Epithelial cell of proximal tubule (primary cell): ENCODE results near the gene P2RX4. TPM values are rescaled to one million over a fixed set of nuclear protein-coding genes. Genes with fewer than 3 reads are reported as not detected.

Source experiments
- DNase-seq: peaks from one replicate; pipeline ENCODE4 v3.0.0-alpha.2; 2011; ENCODE audit warnings: low read depth
- H3K4me3 ChIP-seq: 2 replicates; pipeline ENCODE4 v1.5.1; 2011; ENCODE audit warnings: low read depth, mild to moderate bottlenecking, low read length
- total RNA-seq: library from RNA; depleted of rRNA; stranded (reverse); fragments of >200 nt; gene quantifications from 2 replicates; pipeline ENCODE4 v1.2.3, GENCODE V29; 2015
- TF ChIP-seq, protein P1 (sequence below): conservative IDR thresholded peaks from 2 replicates; pipeline ENCODE4 v1.5.1; 2012; ENCODE audit warnings: low read depth, mild to moderate bottlenecking, low read length

Gene P2RX4
- total RNA-seq, 1 donor from 2014 or later: 62.6 TPM

DNA sequence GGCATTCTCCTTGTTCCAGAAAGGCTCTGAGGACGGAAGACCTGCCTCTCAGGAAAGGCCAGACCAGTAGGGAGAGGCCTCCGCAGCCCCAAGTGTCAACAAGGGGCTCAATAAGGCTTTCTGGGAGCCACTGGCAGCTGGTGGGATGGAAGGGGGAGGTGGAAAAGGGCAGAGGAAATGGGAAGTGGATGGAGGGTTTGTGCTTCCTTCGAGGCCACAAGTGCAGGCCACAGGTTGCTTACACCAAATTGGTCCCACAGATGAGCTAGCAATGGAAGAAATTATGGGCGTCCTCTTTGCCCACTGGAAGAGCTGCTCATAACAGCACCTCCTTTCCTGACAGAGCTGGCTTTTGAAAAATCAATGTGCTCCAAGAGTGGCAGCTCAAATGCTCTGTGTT, 28.2 kb downstream of the P2RX4 start:
- H3K4me3 ChIP-seq: no peak overlapping the region
- TF ChIP-seq, protein P1, sequence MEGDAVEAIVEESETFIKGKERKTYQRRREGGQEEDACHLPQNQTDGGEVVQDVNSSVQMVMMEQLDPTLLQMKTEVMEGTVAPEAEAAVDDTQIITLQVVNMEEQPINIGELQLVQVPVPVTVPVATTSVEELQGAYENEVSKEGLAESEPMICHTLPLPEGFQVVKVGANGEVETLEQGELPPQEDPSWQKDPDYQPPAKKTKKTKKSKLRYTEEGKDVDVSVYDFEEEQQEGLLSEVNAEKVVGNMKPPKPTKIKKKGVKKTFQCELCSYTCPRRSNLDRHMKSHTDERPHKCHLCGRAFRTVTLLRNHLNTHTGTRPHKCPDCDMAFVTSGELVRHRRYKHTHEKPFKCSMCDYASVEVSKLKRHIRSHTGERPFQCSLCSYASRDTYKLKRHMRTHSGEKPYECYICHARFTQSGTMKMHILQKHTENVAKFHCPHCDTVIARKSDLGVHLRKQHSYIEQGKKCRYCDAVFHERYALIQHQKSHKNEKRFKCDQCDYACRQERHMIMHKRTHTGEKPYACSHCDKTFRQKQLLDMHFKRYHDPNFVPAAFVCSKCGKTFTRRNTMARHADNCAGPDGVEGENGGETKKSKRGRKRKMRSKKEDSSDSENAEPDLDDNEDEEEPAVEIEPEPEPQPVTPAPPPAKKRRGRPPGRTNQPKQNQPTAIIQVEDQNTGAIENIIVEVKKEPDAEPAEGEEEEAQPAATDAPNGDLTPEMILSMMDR: no peak
- no peak for DNase-seq

DNA sequence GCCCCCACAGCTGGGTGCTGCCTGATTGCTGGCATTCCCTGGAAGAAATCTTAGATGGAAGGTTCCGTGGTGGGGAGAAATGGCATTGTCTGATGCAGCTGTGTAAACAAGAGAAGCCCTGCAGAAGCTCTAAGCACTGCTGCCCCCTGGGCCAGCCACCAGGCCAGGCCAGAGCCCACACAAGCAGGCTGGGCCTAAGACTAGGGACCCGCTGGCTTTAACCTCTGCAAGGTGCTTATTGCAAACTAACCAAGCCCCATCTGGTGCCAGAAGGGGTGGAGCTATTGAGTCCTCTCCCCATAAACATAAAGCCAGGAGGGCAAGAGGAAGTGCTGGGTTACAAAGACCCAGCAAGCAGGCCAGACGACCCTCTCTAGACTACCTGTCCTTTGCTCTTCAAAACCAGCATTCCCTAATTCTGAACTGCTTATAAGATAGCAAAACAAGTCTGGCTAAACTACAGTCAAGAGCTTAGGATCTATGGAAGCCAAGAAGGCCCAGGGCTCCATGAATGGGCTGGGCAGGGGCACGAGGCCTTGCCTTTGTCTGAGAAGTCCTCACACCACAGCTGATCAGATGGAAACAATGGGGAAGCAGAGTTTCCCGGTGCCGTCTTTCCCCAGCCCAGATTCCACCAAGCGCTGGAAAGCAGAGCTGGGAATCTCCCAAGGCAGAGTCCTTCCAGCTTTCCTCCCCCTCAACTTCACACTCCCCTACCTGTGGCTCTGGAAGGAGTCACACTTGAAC, 28.8 kb downstream of the P2RX4 start:
- H3K4me3 ChIP-seq: no peak overlapping the region
- TF ChIP-seq, protein P1: no peak
- DNase-seq: no peak

DNA sequence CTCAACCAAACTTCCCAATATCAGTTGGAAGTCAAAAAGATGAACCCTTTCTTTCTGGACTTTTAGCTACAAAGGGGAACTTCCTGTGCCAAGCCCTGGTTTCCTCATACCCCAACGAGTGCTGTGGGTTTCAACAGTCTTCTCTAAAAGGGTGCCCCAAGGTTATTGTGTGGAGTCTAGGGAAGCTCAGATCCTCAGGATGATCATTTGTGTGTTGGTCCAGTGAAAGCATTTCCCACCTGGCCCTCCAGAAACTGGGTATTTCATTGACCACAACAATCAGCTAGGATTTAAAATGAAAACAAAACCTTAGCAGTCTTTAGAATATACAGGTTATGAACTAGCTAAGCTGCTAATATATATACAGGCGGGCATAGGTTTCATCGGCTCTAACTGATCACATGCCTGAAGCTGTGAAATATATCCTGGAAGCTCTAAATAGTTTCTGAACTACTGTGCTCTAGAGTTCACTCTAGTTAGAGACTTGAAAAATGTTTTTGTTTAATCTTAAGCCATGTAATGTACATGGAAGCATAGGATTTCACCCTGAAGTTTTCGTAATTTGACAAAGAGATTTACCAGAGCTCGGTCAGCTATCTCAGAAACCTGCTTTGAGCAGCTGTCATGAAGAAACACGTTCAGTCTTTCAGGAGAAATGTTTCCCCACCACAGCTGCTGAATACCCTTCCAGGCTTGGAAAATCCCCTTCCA, 29.6 kb downstream of the P2RX4 start:
- no peak for DNase-seq
- no peak overlapping the region for H3K4me3 ChIP-seq
- TF ChIP-seq, protein P1: no peak

DNA sequence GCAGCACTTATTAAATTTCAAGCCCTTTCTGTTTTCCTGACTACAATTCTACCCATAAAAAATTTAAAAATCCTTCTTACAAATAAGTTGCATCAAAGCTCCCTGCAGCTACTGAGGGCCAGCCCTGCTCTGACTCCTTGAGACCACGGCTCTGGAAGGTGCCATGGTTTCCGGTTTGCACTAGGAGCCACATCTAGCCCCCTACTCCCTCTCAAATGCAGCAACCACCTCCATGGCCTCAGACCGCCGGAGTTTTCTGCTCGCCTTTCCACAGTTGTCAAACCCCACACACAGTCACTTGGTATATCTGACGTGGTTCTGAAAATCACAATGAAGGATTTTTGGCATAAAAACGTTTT, 30.1 kb downstream of the P2RX4 start:
- DNase-seq: no peak
- TF ChIP-seq, protein P1: no peak

DNA sequence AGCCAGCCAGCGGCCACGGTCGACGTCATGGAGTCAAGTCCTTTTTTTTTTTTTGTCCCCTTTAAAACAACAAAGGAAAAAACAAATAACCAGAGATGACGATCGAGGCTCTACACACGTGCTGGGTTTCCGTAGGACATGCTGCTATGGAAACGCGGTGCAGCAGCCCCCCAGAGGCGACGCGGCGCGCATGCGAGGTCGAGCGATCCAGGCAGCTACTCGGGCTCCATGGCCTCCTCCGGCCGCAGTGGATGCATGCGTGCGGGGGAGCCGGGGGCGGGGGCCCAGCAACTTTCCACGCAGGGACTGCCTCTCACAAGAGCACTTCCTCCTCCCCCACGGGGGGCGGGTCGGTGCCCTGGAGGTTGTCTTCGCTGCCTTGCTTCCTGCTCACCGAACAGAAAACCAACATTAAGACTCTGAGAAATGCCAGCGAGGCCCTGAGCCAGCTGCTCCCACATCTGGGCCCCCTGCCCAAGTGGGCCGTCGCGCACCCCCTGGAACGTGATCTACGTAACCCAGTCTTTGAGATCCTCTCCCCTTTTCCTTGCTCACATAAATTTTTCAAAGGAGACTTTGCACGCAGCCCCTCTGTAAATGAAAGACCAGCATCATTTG, 30.7 kb downstream of the P2RX4 start:
- TF ChIP-seq, protein P1: no peak
- no peak overlapping the region for H3K4me3 ChIP-seq
- no peak for DNase-seq

More for the DNA sequence above, 30.1 kb downstream of the P2RX4 start:
- no peak overlapping the region for H3K4me3 ChIP-seq

DNA sequence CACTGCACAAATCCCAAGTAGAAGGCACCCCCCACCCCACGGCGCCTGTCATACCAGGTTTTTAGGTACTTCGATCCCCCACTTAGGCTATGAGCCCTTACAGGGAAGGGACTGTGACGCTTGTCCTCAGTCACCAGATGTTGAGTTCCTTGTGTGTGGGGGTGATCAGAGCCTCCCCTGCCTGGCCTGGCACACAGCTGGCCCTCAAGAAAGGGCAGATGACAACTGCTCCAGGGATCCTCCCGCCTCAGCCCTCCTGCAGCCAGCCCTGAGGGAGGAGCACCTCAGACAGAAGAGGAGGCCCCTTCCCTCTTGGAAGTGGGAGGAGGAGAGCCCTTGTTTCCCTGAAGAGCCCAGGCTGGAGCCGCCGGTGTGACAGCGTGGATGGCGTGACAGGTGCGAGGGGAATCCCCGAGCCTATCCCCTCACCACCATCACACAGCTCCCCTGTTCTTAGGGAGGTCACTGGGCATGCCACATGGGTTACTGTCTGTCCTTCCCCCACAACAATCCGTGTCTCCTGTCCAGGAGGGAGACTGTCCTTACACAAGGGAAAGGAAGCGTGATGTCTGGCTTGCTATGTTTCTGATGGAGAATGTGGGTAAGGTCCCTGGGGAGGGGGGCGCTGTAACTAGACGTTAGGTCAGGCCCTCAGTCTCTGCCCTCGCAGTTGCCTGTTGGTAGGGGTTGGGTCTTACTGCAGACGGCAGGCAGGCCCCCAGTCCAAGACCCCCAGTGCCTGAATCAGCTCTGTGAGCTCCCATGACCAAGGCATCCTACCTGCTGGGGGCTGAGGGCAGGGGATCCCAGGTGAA, 31.4 kb downstream of the P2RX4 start:
- H3K4me3 ChIP-seq: no peak overlapping the region
- TF ChIP-seq, protein P1: no peak
- DNase-seq: no peak
